Endothelial cell of umbilical vein (primary cell): Measurements from ENCODE around the gene DNAI2. TPM values are rescaled to one million over a fixed set of nuclear protein-coding genes. Genes with fewer than 3 reads are reported as not detected.

ENCODE experiments used
- BruUV-seq: library from RNA; stranded (reverse); fragments of 400-500 nt; replicated peaks from 2 replicates; lab custom pipeline; 2021; lab: Mats Ljungman, UMichigan
- CTCF ChIA-PET: fragments of 300-600, 350-600 bp; sonication (Branson Sonifier 250); formaldehyde crosslinking; loops from one replicate; lab custom pipeline; 2021; ENCODE audit warnings: antibody characterized with exemption, inconsistent platforms; lab: Charles Lee
- POLR2A ChIA-PET: fragments of 300-600, 350-600 bp; sonication (Branson Sonifier 250); formaldehyde crosslinking; loops from one replicate; lab custom pipeline; 2021; ENCODE audit warnings: antibody characterized with exemption, inconsistent platforms; lab: Charles Lee
- DNase-seq: peaks from one replicate; pipeline ENCODE4 v3.0.0-alpha.2; 2011; ENCODE audit warnings: low read depth, low spot score
- FAIRE-seq: peaks from 2 replicates; lab custom pipeline; 2011; peaks lifted over from hg19 to GRCh38; lab: Jason Lieb, UNC
- H2AFZ ChIP-seq: 2 replicates; pipeline ENCODE4 v1.6.0; 2012; ENCODE audit warnings: low read depth, low read length, control low read depth, inconsistent platforms
- H3K27ac ChIP-seq: 2 replicates; pipeline ENCODE4 v1.5.1; 2011; ENCODE audit warnings: low read depth, mild to moderate bottlenecking, control low read depth, low read length, moderate library complexity; ENCODE audit not compliant: insufficient read depth
- H3K27me3 ChIP-seq, 2 experiments: 2 replicates each; pipeline versions ENCODE4 v1.6.0 to v1.6.1; 2011; ENCODE audit warnings: low read length in 2 of 2, mixed read lengths in 1 of 2; ENCODE audit not compliant: control insufficient read depth in 2 of 2, insufficient read depth in 2 of 2
- H3K36me3 ChIP-seq, 2 experiments: 2 replicates in 1 of 2; 3 replicates in 1 of 2; pipeline ENCODE4 v1.5.1; 2011; ENCODE audit warnings: low read length in 2 of 2, mild to moderate bottlenecking in 1 of 2, moderate library complexity in 1 of 2; ENCODE audit not compliant: control insufficient read depth in 2 of 2, insufficient read depth in 2 of 2; ENCODE audit errors: extremely low read depth in 1 of 2
- H3K4me1 ChIP-seq: 3 replicates; pipeline ENCODE4 v1.5.1; 2011; ENCODE audit warnings: mild to moderate bottlenecking, low read length; ENCODE audit not compliant: control insufficient read depth, insufficient read depth; ENCODE audit errors: extremely low read depth
- H3K4me2 ChIP-seq: 2 replicates; pipeline ENCODE4 v1.6.1; 2011; ENCODE audit warnings: low read length, control low read depth, mixed read lengths; ENCODE audit not compliant: insufficient read depth
- H3K4me3 ChIP-seq, 3 experiments: fragments of 200-600 bp in 1 of 3; sonication (generic), shearing (Covaris generic) in 1 of 3; replicated peaks in 1 of 3; 2 replicates each; pipeline ENCODE4 v1.5.1; 2011 to 2016; ENCODE audit warnings: control low read depth in 3 of 3, low read length in 3 of 3, mild to moderate bottlenecking in 2 of 3, inconsistent platforms in 1 of 3, low read depth in 1 of 3, moderate library complexity in 1 of 3; ENCODE audit not compliant: insufficient read depth in 1 of 3
- H3K79me2 ChIP-seq: 2 replicates; pipeline ENCODE4 v1.6.0; 2012; ENCODE audit warnings: low read length, inconsistent platforms; ENCODE audit not compliant: control insufficient read depth, insufficient read depth
- H3K9ac ChIP-seq: replicated peaks from 2 replicates; pipeline ENCODE3; 2011; ENCODE audit warnings: low read length, control low read depth; ENCODE audit not compliant: insufficient read depth; ENCODE audit errors: extremely low read depth
- H3K9me1 ChIP-seq: replicated peaks from 3 replicates; pipeline ENCODE4 v1.6.0; 2011; ENCODE audit warnings: mild to moderate bottlenecking, low read length; ENCODE audit not compliant: control insufficient read depth, insufficient read depth; ENCODE audit errors: extremely low read depth
- H3K9me3 ChIP-seq: replicated peaks from 2 replicates; pipeline ENCODE4 v1.5.1; 2012; ENCODE audit warnings: low read length, inconsistent platforms; ENCODE audit not compliant: control insufficient read depth, insufficient read depth
- H4K20me1 ChIP-seq: replicated peaks from 2 replicates; pipeline ENCODE3; 2011; ENCODE audit warnings: mild to moderate bottlenecking, low read length; ENCODE audit not compliant: control insufficient read depth, insufficient read depth; ENCODE audit errors: extremely low read depth
- EZH2 ChIP-seq: IDR thresholded peaks from 2 replicates; pipeline ENCODE4 v1.6.1; 2012; ENCODE audit warnings: borderline replicate concordance, low read depth, mild to moderate bottlenecking, moderate library complexity, low read length, inconsistent platforms; ENCODE audit not compliant: severe bottlenecking
- FOS ChIP-seq: IDR thresholded peaks from 2 replicates; pipeline ENCODE4 v1.6.1; 2011; ENCODE audit warnings: mild to moderate bottlenecking, low read length, moderate library complexity, borderline replicate concordance; ENCODE audit not compliant: insufficient read depth
- GATA2 ChIP-seq: IDR thresholded peaks from 2 replicates; pipeline ENCODE4 v1.7.0; 2011; ENCODE audit warnings: low read depth, mild to moderate bottlenecking, moderate library complexity, mixed read lengths, low read length; ENCODE audit not compliant: insufficient read length, insufficient read depth
- JUN ChIP-seq: IDR thresholded peaks from 2 replicates; pipeline ENCODE4 v1.6.1; 2011; ENCODE audit warnings: borderline replicate concordance, low read depth; ENCODE audit not compliant: insufficient read length, insufficient read depth
- MYC ChIP-seq: IDR thresholded peaks from one replicate; pipeline ENCODE4 v1.6.1; 2011; ENCODE audit warnings: mild to moderate bottlenecking, low read depth, low read length
- POLR2A ChIP-seq: IDR thresholded peaks from 2 replicates; pipeline ENCODE4 v1.6.1; 2012; ENCODE audit warnings: low read depth, mild to moderate bottlenecking, control low read depth, low read length
- POLR2AphosphoS5 ChIP-seq: IDR thresholded peaks from 2 replicates; pipeline ENCODE4 v1.6.1; 2012; ENCODE audit warnings: low read depth, mild to moderate bottlenecking, control low read depth, low read length, moderate library complexity; ENCODE audit not compliant: insufficient read depth
- dilution Hi-C: fragments of 300-500 bp; cut with MboI; formaldehyde crosslinking; loops from one replicate; pipeline ENCODE4 v1.15.0; 2019; ENCODE audit warnings: low sequenced_read_pairs; ENCODE audit not compliant: extremely low pct_ligation_motif_present
- intact Hi-C: fragments of 100-400 bp; cut with micrococcal nuclease; formaldehyde crosslinking; loops from one replicate; pipeline ENCODE4 v1.10.0; 2022
- polyA plus RNA-seq, 4 experiments: library from polyadenylated mRNA; depleted of rRNA in 3 of 4; stranded (reverse) in 3 of 4; unstranded in 1 of 4; fragments of >200 nt; gene quantifications; 2 replicates each; pipeline versions ENCODE4 v1.2.1 to v1.2.3, GENCODE V29; 2011 to 2012; ENCODE audit warnings: missing spikeins in 1 of 4
- total RNA-seq: library from RNA; stranded (reverse); gene quantifications from 2 replicates; pipeline ENCODE4 v1.2.3, GENCODE V29; 2021
- TF ChIP-seq, protein P1 (sequence below), 2 donors: IDR thresholded peaks; 1 replicate in 1 of 2; 2 replicates in 1 of 2; pipeline ENCODE4 v1.5.1; 2011; ENCODE audit warnings: low read length in 2 of 2, mild to moderate bottlenecking in 2 of 2, moderate library complexity in 2 of 2, control low read depth in 1 of 2, inconsistent platforms in 1 of 2, low read depth in 1 of 2; ENCODE audit not compliant: insufficient read depth in 1 of 2; ENCODE audit errors: extremely low read depth in 1 of 2
- TF ChIP-seq, protein P2 (sequence below): IDR thresholded peaks from 2 replicates; pipeline ENCODE4 v1.6.1; 2011; ENCODE audit not compliant: insufficient read depth, insufficient read length

The DNAI2 gene
- total and polyA plus RNA-seq, 2 donors (not counting 3 experiments of a cell fraction or from before 2014, with no cell fraction given) = not detected

DNA sequence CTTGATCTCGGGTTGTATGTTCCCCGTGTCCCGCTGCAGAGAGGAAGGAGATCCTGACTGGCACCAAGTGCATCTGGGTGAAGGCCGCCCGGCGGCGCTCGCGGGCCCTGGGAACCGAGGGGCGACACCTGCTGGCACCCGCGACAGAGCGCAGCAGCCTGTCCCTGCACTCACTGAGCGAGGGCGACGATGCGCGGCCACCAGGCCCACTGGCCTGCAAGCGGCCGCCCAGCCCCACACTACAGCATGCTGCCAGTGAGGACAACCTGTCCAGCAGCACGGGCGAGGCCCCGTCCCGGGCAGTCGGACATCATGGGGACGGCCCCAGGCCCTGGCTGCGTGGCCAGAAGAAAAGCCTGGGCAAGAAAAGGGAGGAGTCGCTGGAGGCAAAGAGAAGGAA, 80.1 kb downstream of the DNAI2 start:
- H3K9me1 ChIP-seq = no peaks in the 10 kb centered on the region
- BruUV-seq = no TSS peak
- no peaks in the 10 kb centered on the region for H3K79me2 ChIP-seq
- peaks cover 10 to 30% of the 10 kb centered on the region in 2 experiments for H3K27me3 ChIP-seq
- H3K9ac ChIP-seq = no peak overlapping the region
- H3K27ac ChIP-seq = no peak overlapping the region
- dilution Hi-C loops (no loop called here), intact Hi-C loops (loop anchor here (1.0 kb wide), 1 partner anchor 53 kb away; no protein-coding TSS in a partner anchor)
- H3K4me3 ChIP-seq = no peak overlapping the region
- DNase-seq = no peak
- no peak overlapping the region for H3K4me2 ChIP-seq
- ChIA-PET CTCF (no interaction called here), POLR2A (no interaction called here)
- FAIRE-seq = no peak
- H3K9me3 ChIP-seq = no peaks in the 10 kb centered on the region
- no peaks in the 10 kb centered on the region for H3K4me1 ChIP-seq
- no peak for TF ChIP-seq FOS
- TF ChIP-seq, protein P1, sequence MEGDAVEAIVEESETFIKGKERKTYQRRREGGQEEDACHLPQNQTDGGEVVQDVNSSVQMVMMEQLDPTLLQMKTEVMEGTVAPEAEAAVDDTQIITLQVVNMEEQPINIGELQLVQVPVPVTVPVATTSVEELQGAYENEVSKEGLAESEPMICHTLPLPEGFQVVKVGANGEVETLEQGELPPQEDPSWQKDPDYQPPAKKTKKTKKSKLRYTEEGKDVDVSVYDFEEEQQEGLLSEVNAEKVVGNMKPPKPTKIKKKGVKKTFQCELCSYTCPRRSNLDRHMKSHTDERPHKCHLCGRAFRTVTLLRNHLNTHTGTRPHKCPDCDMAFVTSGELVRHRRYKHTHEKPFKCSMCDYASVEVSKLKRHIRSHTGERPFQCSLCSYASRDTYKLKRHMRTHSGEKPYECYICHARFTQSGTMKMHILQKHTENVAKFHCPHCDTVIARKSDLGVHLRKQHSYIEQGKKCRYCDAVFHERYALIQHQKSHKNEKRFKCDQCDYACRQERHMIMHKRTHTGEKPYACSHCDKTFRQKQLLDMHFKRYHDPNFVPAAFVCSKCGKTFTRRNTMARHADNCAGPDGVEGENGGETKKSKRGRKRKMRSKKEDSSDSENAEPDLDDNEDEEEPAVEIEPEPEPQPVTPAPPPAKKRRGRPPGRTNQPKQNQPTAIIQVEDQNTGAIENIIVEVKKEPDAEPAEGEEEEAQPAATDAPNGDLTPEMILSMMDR (IDR thresholded peaks at IDR 0.05; ENCODE audit: extremely low read depth in 1 of 2, insufficient read depth in 1 of 2, low read depth in 1 of 2, low read length in 2 of 2) = peak; percentile 62 to 64
- TF ChIP-seq, protein P2, sequence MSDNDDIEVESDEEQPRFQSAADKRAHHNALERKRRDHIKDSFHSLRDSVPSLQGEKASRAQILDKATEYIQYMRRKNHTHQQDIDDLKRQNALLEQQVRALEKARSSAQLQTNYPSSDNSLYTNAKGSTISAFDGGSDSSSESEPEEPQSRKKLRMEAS = no peak
- no peaks in the 10 kb centered on the region for H3K36me3 ChIP-seq
- no peak overlapping the region for H2AFZ ChIP-seq
- no peaks in the 10 kb centered on the region for H4K20me1 ChIP-seq

DNA sequence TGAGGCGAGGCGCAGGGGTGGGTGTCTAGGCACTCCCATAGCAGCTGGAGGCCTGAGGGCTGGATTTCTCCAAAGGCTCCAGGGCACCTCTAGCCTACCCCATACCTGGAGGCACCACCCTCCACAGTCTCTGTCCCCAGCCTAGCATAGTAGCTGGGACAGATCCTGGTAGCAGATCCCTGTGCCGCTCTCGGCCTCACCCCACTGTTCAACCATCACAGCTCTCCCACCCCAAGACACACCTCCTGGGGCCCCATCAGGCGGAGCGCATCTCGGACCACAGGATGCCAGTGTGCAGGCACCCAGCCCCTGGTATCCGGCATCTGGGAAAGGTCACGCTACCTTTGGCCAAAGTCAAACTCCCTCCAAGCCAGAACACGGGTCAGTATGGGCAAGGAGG, 80.5 kb downstream of the DNAI2 start:
- no peak for TF ChIP-seq POLR2A
- TF ChIP-seq EZH2 = no peak
- TF ChIP-seq, protein P1 (IDR thresholded peaks at IDR 0.05; ENCODE audit: extremely low read depth in 1 of 2, insufficient read depth in 1 of 2, low read depth in 1 of 2, low read length in 2 of 2) = no peak
- TF ChIP-seq, protein P2 = no peak
- no peak for TF ChIP-seq MYC
- no peak for TF ChIP-seq FOS
- TF ChIP-seq GATA2 = no peak
- no peak for TF ChIP-seq POLR2AphosphoS5
- no peak for TF ChIP-seq JUN
- Histone ChIP-seq H3K9ac (no peak overlapping the region), H3K27ac (no peak overlapping the region), H3K4me1 (no peaks in the 10 kb centered on the region), H3K4me3 (no peak overlapping the region), H3K27me3 (peaks cover 10 to 30% of the 10 kb centered on the region in 2 experiments), H3K4me2 (no peak overlapping the region), H3K36me3 (no peaks in the 10 kb centered on the region), H3K9me3 (no peaks in the 10 kb centered on the region), H3K9me1 (no peaks in the 10 kb centered on the region), H4K20me1 (no peaks in the 10 kb centered on the region), H3K79me2 (no peaks in the 10 kb centered on the region), H2AFZ (no peak overlapping the region)
- no TSS peak for BruUV-seq
- ChIA-PET CTCF (no interaction called here), POLR2A (no interaction called here)
- DNase-seq = no peak
- intact Hi-C loops (loop anchor here (1.0 kb wide), 1 partner anchor 53 kb away; no protein-coding TSS in a partner anchor), dilution Hi-C loops (no loop called here)
- no peak for FAIRE-seq
